Measurements from ENCODE around the gene RPTOR.

GRCh38 chr17:80657561-80657960, 112.9 kb downstream of the RPTOR start:
- TF ChIP-seq ZC3H10 (CRISPR knock-in tag; IDR thresholded peaks at IDR 0.05) = no peak
- TF ChIP-seq PATZ1 (CRISPR knock-in tag; IDR thresholded peaks at IDR 0.05; ENCODE audit: borderline replicate concordance) = no peak

Data from SK-N-SH treated with all-trans-retinoic acid at 6 μM for 48 hours (cell line).